AG09309 (cell line): Measurements from ENCODE around the gene COG4.

ENCODE experiments used
- DNase-seq: peaks from one replicate; pipeline ENCODE4 v3.0.0-alpha.2; 2010; ENCODE audit warnings: low read depth
- H3K4me3 ChIP-seq: 2 replicates; pipeline ENCODE4 v1.5.1; 2011; ENCODE audit warnings: mild to moderate bottlenecking, low read depth, low read length, moderate library complexity; ENCODE audit not compliant: control insufficient read depth
- CTCF ChIP-seq: IDR thresholded peaks from 2 replicates; pipeline ENCODE4 v1.5.1; 2011; ENCODE audit warnings: mild to moderate bottlenecking, low read depth, low read length, inconsistent platforms; ENCODE audit not compliant: insufficient read depth, control insufficient read depth; ENCODE audit errors: missing control alignments

COG4 gene

GRCh38 chr16:70495425-70496182 lies 27.8 kb downstream of the COG4 start:
- H3K4me3 ChIP-seq = no peak overlapping the region
- DNase-seq = no peak
- no peak for TF ChIP-seq CTCF

GRCh38 chr16:70494777-70495176 lies 28.6 kb downstream of the COG4 start:
- TF ChIP-seq CTCF = no peak
- no peak for DNase-seq
- no peak overlapping the region for H3K4me3 ChIP-seq

- H3K4me3 ChIP-seq = no peak overlapping the region
- DNase-seq = no peak
- no peak for TF ChIP-seq CTCF
Observed at GRCh38 chr16:70494202-70494770, 29.1 kb downstream of the COG4 start.

GRCh38 chr16:70493802-70494201 lies 29.6 kb downstream of the COG4 start:
- no peak overlapping the region for H3K4me3 ChIP-seq
- TF ChIP-seq CTCF = no peak
- no peak for DNase-seq

GRCh38 chr16:70490261-70490660 lies 33.1 kb downstream of the COG4 start:
- TF ChIP-seq CTCF = no peak
- no peak for DNase-seq
- no peak overlapping the region for H3K4me3 ChIP-seq

GRCh38 chr16:70484867-70485266 lies 38.5 kb downstream of the COG4 start:
- no peak for TF ChIP-seq CTCF
- no peak for DNase-seq
- no peak overlapping the region for H3K4me3 ChIP-seq
